ENCODE results near the gene SRSF9. TPM values are rescaled to one million over a fixed set of nuclear protein-coding genes. Genes with fewer than 3 reads are reported as not detected.

SRSF9 gene
- total RNA-seq, 1 experiment from 2014 or later, result 319 TPM

DNA sequence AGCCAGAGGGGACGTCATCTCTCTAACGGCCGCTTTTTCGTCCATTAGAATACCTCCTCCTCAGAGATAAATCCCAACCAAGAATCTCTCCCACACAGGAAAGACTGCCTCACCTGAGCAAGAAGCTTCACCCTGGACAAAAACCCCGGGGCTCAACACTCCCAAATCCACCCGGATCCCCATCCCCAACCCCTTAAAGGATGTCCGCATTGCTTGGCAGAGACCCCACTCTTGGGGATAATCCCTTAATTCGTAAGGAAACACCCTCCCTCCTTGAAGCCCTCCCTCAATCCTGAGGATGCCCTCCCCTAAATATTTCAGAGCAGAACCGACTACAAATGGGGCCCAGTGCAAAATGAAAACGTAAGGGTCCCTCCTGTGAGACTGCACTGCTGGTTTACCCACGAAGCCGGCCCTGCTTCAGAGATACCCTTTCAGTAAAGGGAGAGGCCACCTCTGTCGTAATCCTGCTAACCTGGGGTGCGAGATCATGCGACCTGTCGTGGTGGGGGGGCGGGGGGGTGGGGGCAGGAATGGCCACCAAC lies 25.7 kb upstream of the SRSF9 start:
- ChIA-PET CTCF (no interaction called here), POLR2A (ENCODE audit: unreplicated experiment) (interaction anchor here (1.0 kb wide), 1 partner anchor 21 kb away, joined by 5 read pairs; no protein-coding TSS in a partner anchor)
- H3K9me3 ChIP-seq (ENCODE audit: low read length), result no peaks in the 10 kb centered on the region
- peak overlapping the region; percentile 95 for H3K4me3 ChIP-seq (ENCODE audit: low read length)
- intact Hi-C loops (cut with micrococcal nuclease), result loop anchor here (1.0 kb wide), 1 partner anchor 34 kb away; the partner anchor contains the start of gene COQ5
- peak overlapping the region; percentile 82 for H2AFZ ChIP-seq (ENCODE audit: low read length)
- H3K4me2 ChIP-seq (ENCODE audit: low read length), result peak overlapping the region; percentile 96
- DNase-seq (no peak), ATAC-seq (peak; percentile 2)
- H3K79me2 ChIP-seq (ENCODE audit: low read length), result peaks cover 45% of the 10 kb centered on the region
- no peaks in the 10 kb centered on the region for H3K9me2 ChIP-seq (replicated peaks; ENCODE audit: low read length)
- H4K20me1 ChIP-seq (ENCODE audit: low read length), result peaks cover 18% of the 10 kb centered on the region
- H3K27ac ChIP-seq (ENCODE audit: low read length), result no peak overlapping the region
- no peaks in the 10 kb centered on the region for H3F3A ChIP-seq (ENCODE audit: low read length, unreplicated experiment)
- H3K27me3 ChIP-seq (ENCODE audit: low read length), result no peaks in the 10 kb centered on the region
- peaks cover 24% of the 10 kb centered on the region for H3K4me1 ChIP-seq (ENCODE audit: insufficient read depth, low read length)
- peaks cover 13% of the 10 kb centered on the region for H3K36me3 ChIP-seq (ENCODE audit: low read depth, low read length)
- TF ChIP-seq, protein P1, sequence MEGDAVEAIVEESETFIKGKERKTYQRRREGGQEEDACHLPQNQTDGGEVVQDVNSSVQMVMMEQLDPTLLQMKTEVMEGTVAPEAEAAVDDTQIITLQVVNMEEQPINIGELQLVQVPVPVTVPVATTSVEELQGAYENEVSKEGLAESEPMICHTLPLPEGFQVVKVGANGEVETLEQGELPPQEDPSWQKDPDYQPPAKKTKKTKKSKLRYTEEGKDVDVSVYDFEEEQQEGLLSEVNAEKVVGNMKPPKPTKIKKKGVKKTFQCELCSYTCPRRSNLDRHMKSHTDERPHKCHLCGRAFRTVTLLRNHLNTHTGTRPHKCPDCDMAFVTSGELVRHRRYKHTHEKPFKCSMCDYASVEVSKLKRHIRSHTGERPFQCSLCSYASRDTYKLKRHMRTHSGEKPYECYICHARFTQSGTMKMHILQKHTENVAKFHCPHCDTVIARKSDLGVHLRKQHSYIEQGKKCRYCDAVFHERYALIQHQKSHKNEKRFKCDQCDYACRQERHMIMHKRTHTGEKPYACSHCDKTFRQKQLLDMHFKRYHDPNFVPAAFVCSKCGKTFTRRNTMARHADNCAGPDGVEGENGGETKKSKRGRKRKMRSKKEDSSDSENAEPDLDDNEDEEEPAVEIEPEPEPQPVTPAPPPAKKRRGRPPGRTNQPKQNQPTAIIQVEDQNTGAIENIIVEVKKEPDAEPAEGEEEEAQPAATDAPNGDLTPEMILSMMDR (conservative IDR thresholded peaks at IDR 0.05; ENCODE audit: low read depth, low read length), result no peak
- TF ChIP-seq EZH2phosphoT487 (IDR thresholded peaks at IDR 0.05; ENCODE audit: borderline replicate concordance, low read length) (no peak), EZH2 (IDR thresholded peaks at IDR 0.05; ENCODE audit: low read length, unreplicated experiment) (no peak)
- no TSS peak for BruUV-seq (replicated peaks)
- peak overlapping the region; percentile 95 for H3K9ac ChIP-seq (ENCODE audit: low read length)

DNA sequence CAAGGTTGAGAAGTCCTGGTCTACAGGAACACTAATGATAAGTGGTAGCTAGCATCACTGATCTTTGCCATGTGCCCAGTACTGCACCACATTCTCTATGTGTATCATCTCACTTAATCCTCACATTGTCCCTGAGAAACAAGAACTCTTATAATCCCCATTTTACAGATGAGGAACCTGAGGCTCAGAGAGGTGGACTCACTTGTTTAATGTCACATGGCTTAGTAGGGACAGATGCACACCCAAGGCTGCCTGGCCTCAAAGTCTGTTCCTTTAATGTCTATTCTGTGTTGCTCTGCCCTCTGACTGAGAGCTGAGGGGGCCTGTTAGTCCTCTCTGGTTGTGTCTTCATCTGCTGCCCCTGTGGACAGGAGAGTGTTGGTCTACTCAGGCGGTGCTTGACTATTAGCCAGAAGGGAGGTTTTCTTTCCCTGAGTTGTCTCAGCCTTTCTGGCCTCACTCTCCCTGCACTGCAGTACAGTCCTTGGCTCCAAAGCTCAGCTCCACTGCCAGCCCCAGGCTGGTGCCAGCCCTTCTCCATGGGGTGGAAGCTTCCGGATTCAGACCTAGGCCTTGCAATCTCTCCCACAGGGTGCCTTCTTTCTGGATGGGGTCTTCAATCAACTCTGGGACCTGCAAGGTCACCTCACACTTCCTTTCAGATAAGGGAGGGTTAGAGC lies 21.4 kb upstream of the SRSF9 start:
- ChIA-PET CTCF (interaction anchor here (0.6 kb wide), 1 partner anchor 103 kb away, joined by 3 read pairs; no protein-coding TSS in a partner anchor), POLR2A (ENCODE audit: unreplicated experiment) (no interaction called here)
- intact Hi-C loops (cut with micrococcal nuclease), result no loop called here
- Histone ChIP-seq H3F3A (ENCODE audit: low read length, unreplicated experiment) (no peaks in the 10 kb centered on the region), H3K9ac (ENCODE audit: low read length) (no peak overlapping the region), H3K4me3 (ENCODE audit: low read length) (no peak overlapping the region), H3K79me2 (ENCODE audit: low read length) (peaks cover 13% of the 10 kb centered on the region), H3K9me3 (ENCODE audit: low read length) (no peaks in the 10 kb centered on the region), H3K9me2 (replicated peaks; ENCODE audit: low read length) (no peaks in the 10 kb centered on the region), H3K4me1 (ENCODE audit: insufficient read depth, low read length) (peaks cover 22% of the 10 kb centered on the region), H3K4me2 (ENCODE audit: low read length) (no peak overlapping the region), H3K36me3 (ENCODE audit: low read depth, low read length) (no peaks in the 10 kb centered on the region), H4K20me1 (ENCODE audit: low read length) (no peaks in the 10 kb centered on the region), H2AFZ (ENCODE audit: low read length) (no peak overlapping the region), H3K27me3 (ENCODE audit: low read length) (no peaks in the 10 kb centered on the region), H3K27ac (ENCODE audit: low read length) (no peak overlapping the region)
- TF ChIP-seq EZH2phosphoT487 (IDR thresholded peaks at IDR 0.05; ENCODE audit: borderline replicate concordance, low read length) (no peak), EZH2 (IDR thresholded peaks at IDR 0.05; ENCODE audit: low read length, unreplicated experiment) (no peak)
- TF ChIP-seq, protein P1 (conservative IDR thresholded peaks at IDR 0.05; ENCODE audit: low read depth, low read length), result no peak
- ATAC-seq (no peak), DNase-seq (no peak)
- BruUV-seq (replicated peaks), result no TSS peak

DNA sequence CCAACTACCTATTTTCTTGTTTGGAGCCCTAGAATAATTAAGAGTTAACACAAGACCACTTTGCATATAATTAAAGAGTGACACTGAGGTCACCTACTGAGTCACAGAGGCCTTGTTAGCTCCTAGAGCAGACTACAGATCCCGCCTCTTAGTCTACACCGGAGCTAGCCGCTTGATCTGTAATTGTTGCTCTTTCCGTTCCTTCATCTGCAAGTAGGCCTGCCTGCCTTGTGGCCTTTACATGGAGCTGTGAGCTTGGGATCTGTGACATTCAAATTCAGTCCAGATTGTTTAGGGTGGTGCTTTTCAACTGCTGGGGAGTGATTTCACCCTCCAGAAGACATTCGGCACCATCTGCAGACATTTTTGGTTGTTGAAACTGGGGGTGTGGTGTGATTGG lies 20.8 kb upstream of the SRSF9 start:
- Histone ChIP-seq H3K9me3 (ENCODE audit: low read length) (no peaks in the 10 kb centered on the region), H3K4me3 (ENCODE audit: low read length) (no peak overlapping the region), H3K4me1 (ENCODE audit: insufficient read depth, low read length) (peaks cover 21% of the 10 kb centered on the region), H3K79me2 (ENCODE audit: low read length) (peaks cover 10% of the 10 kb centered on the region), H3K27ac (ENCODE audit: low read length) (no peak overlapping the region), H3K4me2 (ENCODE audit: low read length) (no peak overlapping the region), H3K9me2 (replicated peaks; ENCODE audit: low read length) (no peaks in the 10 kb centered on the region), H3K27me3 (ENCODE audit: low read length) (no peaks in the 10 kb centered on the region), H4K20me1 (ENCODE audit: low read length) (no peaks in the 10 kb centered on the region), H2AFZ (ENCODE audit: low read length) (no peak overlapping the region), H3K36me3 (ENCODE audit: low read depth, low read length) (no peaks in the 10 kb centered on the region), H3K9ac (ENCODE audit: low read length) (no peak overlapping the region), H3F3A (ENCODE audit: low read length, unreplicated experiment) (no peaks in the 10 kb centered on the region)
- TF ChIP-seq, protein P1 (conservative IDR thresholded peaks at IDR 0.05; ENCODE audit: low read depth, low read length), result no peak
- TF ChIP-seq EZH2 (IDR thresholded peaks at IDR 0.05; ENCODE audit: low read length, unreplicated experiment) (no peak), EZH2phosphoT487 (IDR thresholded peaks at IDR 0.05; ENCODE audit: borderline replicate concordance, low read length) (no peak)
- ChIA-PET CTCF (no interaction called here), POLR2A (ENCODE audit: unreplicated experiment) (no interaction called here)
- ATAC-seq (no peak), DNase-seq (no peak)
- BruUV-seq (replicated peaks), result no TSS peak
- intact Hi-C loops (cut with micrococcal nuclease), result no loop called here
